Measurements from ENCODE around the gene WWP2. TPM values are rescaled to one million over a fixed set of nuclear protein-coding genes. Genes with fewer than 3 reads are reported as not detected.

The WWP2 gene
- polyA plus RNA-seq, 1 donor (not counting 4 experiments of a cell fraction or from before 2014, with no cell fraction given) = 6.9 TPM

GRCh38 chr16:69720822-69721430 is 41.2 kb upstream of the WWP2 start:
- no peaks in the 10 kb centered on the region for H3K27me3 ChIP-seq (ENCODE audit: control insufficient read depth, extremely low read depth, insufficient read depth, low read length)
- FAIRE-seq = no peak
- no peak overlapping the region for H3K27ac ChIP-seq (ENCODE audit: control insufficient read depth, insufficient read depth, low read length)
- dilution Hi-C loops (cut with MboI; ENCODE audit: extremely low pct_ligation_motif_present, low sequenced_read_pairs) = no loop called here
- H3K9me1 ChIP-seq (ENCODE audit: control insufficient read depth, extremely low read depth, insufficient read depth, low read length) = no peaks in the 10 kb centered on the region
- H2AFZ ChIP-seq (ENCODE audit: control insufficient read depth, low read length) = no peak overlapping the region
- no peak overlapping the region for H3K9ac ChIP-seq (ENCODE audit: control insufficient read depth, extremely low read depth, insufficient read depth, low read length)
- peaks cover 29% of the 10 kb centered on the region for H3K79me2 ChIP-seq (ENCODE audit: control insufficient read depth, insufficient read depth, low read length)
- TF ChIP-seq EZH2 (IDR thresholded peaks at IDR 0.05; ENCODE audit: low read length) (no peak), CTCF (optimal IDR thresholded peaks at IDR 0.05 in 1 of 3, IDR thresholded peaks at IDR 0.05 in 1 of 3, conservative IDR thresholded peaks at IDR 0.05 in 1 of 3; ENCODE audit: extremely low read depth in 1 of 3, insufficient read depth in 2 of 3, low read length in 3 of 3) (no peak)
- no peak overlapping the region for H3K4me3 ChIP-seq (ENCODE audit: control insufficient read depth in 2 of 3, extremely low read depth in 1 of 3, insufficient read depth in 2 of 3, low read depth in 1 of 3, low read length in 3 of 3)
- H3K4me1 ChIP-seq (ENCODE audit: control insufficient read depth, extremely low read depth, insufficient read depth, low read length) = peaks cover 14% of the 10 kb centered on the region
- H4K20me1 ChIP-seq (ENCODE audit: control insufficient read depth, extremely low read depth, insufficient read depth, low read length) = no peaks in the 10 kb centered on the region
- H3K9me3 ChIP-seq (ENCODE audit: control insufficient read depth, low read depth, low read length) = no peaks in the 10 kb centered on the region
- H3K36me3 ChIP-seq (ENCODE audit: control insufficient read depth in 2 of 2, extremely low read depth in 1 of 2, insufficient read depth in 2 of 2, low read length in 2 of 2) = peaks cover 9 to 11% of the 10 kb centered on the region in 2 experiments
- no peak for DNase-seq (ENCODE audit: low read depth, low spot score)
- no peak overlapping the region for H3K4me2 ChIP-seq (ENCODE audit: control insufficient read depth, extremely low read depth, insufficient read depth, low read depth, low read length)

- no peaks in the 10 kb centered on the region for H3K9me3 ChIP-seq (ENCODE audit: control insufficient read depth, low read depth, low read length)
- H3K9ac ChIP-seq (ENCODE audit: control insufficient read depth, extremely low read depth, insufficient read depth, low read length) = no peak overlapping the region
- peaks cover 17% of the 10 kb centered on the region for H3K4me1 ChIP-seq (ENCODE audit: control insufficient read depth, extremely low read depth, insufficient read depth, low read length)
- H3K79me2 ChIP-seq (ENCODE audit: control insufficient read depth, insufficient read depth, low read length) = peaks cover 31% of the 10 kb centered on the region
- no peaks in the 10 kb centered on the region for H3K27me3 ChIP-seq (ENCODE audit: control insufficient read depth, extremely low read depth, insufficient read depth, low read length)
- TF ChIP-seq CTCF (optimal IDR thresholded peaks at IDR 0.05 in 1 of 3, IDR thresholded peaks at IDR 0.05 in 1 of 3, conservative IDR thresholded peaks at IDR 0.05 in 1 of 3; ENCODE audit: extremely low read depth in 1 of 3, insufficient read depth in 2 of 3, low read length in 3 of 3) = no peak
- TF ChIP-seq EZH2 (IDR thresholded peaks at IDR 0.05; ENCODE audit: low read length) = no peak
- no peak for DNase-seq (ENCODE audit: low read depth, low spot score)
- no peaks in the 10 kb centered on the region for H3K9me1 ChIP-seq (ENCODE audit: control insufficient read depth, extremely low read depth, insufficient read depth, low read length)
- H3K4me3 ChIP-seq (ENCODE audit: control insufficient read depth in 2 of 3, extremely low read depth in 1 of 3, insufficient read depth in 2 of 3, low read depth in 1 of 3, low read length in 3 of 3) = no peak overlapping the region
- peaks cover 9 to 11% of the 10 kb centered on the region in 2 experiments for H3K36me3 ChIP-seq (ENCODE audit: control insufficient read depth in 2 of 2, extremely low read depth in 1 of 2, insufficient read depth in 2 of 2, low read length in 2 of 2)
- no peak overlapping the region for H3K27ac ChIP-seq (ENCODE audit: control insufficient read depth, insufficient read depth, low read length)
- no peak overlapping the region for H2AFZ ChIP-seq (ENCODE audit: control insufficient read depth, low read length)
- dilution Hi-C loops (cut with MboI; ENCODE audit: extremely low pct_ligation_motif_present, low sequenced_read_pairs) = no loop called here
- H4K20me1 ChIP-seq (ENCODE audit: control insufficient read depth, extremely low read depth, insufficient read depth, low read length) = no peaks in the 10 kb centered on the region
- H3K4me2 ChIP-seq (ENCODE audit: control insufficient read depth, extremely low read depth, insufficient read depth, low read depth, low read length) = no peak overlapping the region
- FAIRE-seq = no peak
Observed at GRCh38 chr16:69721441-69721957, 40.6 kb upstream of the WWP2 start.

All from keratinocyte (primary cell).